HG02588 (cell line): ENCODE data around the gene OSBPL8.

Experiments
- ATAC-seq: cut with Tn5 transposase; IDR thresholded peaks from one replicate; pipeline ENCODE4 v1.9.1; 2021; ENCODE audit warnings: mild to moderate bottlenecking, moderate library complexity; ENCODE audit not compliant: unreplicated experiment

OSBPL8 gene

DNA sequence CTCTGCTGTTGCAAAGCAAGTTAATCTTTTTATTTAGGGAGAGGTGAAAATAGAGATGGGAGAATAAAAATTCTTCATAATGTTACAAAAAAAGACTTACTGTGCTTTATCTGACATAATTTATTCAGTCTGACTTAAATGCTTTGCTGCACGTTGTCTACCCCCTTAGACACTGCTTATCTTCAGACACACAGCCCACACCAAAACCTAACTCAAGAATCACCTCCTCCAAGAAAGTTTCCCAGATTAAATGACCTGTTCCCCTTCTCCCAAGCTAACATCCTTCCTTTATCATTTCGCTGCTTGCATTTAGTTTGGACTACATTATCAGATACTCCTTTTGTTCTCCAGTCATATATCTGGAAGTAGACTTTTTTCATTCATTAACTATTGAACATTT, 3.8 kb downstream of the OSBPL8 start:
- no peak for ATAC-seq

DNA sequence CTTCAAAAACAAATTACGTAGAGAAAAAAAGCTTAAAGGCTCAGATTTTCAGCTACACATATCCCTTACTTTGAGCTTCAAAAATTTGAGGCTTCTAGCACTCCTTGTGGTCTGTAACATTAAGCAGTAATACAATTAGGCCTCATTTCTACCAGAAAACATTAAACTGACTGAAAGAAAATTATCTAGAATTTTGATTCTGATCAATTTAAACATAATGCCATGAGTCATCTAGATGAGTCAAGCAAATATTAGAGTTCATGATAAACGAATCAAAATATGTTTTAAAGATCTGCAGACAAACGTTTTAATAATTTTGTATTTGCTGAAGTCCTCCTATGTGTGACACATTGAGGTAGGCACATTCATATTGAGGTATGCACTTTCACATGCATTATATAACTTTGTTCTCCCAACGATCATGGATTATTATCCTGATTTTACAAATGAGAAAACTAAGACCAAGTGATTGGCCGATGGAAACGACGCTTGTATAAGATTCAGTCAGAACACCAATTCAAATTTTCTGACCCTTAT, 4.3 kb downstream of the OSBPL8 start:
- ATAC-seq = no peak

DNA sequence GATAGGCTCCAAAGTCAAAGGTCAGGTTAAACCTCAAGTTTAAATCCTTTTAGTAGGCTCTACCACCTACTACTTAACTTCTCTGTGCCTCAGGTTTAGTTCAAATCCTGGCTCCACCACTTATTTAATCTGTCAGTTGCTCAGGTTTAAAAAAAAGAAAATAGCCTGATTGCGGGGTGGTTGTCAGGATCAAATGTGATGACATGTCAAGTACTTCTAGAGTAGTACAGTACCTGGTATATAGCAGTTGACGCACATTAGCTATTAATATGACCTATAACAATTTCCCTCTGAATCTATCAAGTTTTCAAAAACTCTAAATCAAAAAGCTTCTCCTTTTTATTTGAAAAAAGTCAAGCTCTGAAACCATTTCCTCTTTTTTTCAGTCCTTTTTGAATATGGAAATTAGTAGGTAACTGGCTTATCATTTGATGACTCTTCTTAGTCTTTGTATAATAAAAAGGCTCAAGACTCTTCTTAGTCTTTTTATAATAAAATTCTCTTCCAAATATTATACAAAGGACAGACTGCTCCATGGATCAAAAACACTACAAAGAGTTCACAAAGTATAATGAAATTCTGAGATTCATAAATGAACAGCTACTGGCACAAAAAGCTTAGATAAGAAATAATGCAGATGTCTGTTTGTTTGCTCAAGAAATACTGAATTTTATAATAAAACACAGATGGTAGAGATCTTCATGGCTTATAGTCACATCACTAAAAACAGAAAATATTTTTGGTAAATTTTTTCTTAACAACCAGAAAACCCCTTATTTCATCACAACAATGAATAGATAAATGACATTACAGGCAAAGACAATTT, 5.0 kb downstream of the OSBPL8 start:
- no peak for ATAC-seq

DNA sequence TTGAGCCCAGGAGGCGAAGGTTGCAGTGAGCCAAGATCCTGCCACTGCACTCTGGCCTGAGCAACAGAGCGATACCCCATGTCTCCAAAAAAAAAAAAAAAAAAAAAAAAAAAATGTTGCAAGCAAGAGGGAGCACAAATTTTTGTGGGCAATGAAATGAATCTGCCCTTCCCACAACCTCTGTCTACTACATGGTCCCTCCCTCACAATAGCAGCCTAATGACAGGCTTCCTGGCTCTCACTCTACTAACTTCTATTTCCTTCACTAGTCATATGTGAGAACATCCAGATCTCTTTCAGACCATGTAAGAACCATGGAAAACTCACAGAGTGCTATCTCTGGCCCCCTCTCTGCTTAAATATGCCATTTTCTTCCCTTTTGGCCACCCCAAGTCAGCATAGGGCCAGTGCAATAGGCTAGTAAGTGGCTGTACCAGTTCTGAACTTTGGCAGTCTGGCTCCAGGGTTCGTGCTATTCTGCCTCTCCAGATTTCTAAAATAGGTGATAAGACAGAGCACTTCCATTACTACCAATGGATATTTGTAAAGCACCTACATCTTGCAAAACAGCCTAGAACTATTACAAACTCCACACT, 7.1 kb downstream of the OSBPL8 start:
- ATAC-seq = no peak

DNA sequence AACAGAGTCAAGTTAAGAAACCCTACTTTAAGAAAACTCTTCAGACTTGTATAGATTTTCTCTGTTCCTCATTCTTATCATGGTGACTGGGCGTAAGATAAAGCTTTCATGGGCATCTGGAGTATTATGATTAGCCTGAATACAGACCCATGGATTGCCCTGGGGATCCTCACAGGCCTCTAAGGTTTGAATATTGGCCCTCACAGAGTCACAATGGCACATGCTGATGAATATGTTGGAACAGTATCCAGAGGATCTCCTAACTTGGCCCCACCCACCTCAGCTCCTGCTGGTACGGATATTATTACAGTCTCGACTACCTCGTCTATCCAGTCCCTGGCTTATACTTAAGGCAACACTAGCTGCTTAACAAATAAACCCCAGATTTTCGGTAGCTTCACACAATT, 8.1 kb downstream of the OSBPL8 start:
- no peak for ATAC-seq

DNA sequence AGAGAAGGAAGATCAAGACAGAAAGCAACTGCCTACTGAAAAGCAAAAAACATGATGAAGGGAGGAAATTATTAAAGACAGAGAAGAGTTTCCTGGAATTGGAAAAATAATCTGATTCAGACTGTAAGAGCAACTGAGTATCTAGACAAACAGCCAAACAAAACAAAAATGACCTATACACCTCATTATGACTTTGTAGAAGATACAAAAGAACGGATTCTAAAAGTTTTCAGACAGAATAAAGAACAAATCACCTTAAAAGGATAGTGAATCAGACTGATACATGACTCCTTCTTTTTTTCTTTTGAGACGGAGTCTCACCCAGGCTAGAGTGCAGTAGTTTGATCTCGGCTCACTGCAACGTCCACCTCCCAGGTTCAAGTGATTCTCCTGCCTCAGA, 10.4 kb downstream of the OSBPL8 start:
- no peak for ATAC-seq

DNA sequence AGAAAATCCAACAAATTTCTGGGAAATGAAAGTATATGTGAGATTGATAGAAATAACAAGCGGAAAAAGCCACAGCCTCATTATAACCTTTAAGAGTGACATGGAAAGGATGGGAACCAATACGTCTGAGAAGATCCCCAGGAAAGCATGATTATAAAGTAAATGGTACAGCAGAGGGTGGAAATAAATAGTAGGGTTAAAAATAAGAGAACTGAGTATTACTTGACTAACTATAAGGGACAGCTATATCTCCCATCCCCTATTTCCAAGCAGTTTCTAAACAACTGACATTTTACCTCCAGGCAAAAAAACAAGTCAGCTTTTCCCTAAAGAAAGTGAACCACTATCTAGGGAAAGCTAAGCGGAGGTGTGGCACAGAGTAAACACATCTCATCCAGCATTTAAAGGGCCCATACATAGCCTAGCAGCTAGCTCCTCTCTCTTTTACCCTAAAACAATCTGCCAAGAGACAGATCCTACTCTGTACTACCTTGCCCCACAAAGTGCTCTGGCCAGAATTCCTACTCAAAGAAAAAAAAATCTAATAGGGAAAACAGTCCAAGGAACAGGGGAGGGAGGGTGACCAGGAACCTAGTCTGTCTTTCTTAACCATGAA, 11.2 kb downstream of the OSBPL8 start:
- ATAC-seq = no peak

DNA sequence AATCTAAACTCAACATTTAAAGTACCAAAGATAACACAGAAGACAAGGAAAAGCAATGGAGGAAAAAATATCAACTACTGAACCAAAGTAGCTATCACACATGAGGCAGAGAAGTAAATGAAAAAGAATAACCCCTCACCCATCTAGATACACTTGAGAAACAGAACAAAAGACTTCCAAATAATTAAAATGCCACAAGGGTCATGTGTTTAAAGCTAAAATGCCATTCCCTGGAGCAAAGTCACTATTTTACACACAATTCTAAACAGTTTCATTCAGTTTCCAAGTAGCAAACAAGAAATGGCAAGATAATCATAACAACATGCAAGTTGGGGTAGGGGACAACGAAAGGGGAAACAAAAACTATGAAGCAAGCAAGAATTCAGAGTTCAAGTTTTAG, 12.0 kb downstream of the OSBPL8 start:
- ATAC-seq = no peak

DNA sequence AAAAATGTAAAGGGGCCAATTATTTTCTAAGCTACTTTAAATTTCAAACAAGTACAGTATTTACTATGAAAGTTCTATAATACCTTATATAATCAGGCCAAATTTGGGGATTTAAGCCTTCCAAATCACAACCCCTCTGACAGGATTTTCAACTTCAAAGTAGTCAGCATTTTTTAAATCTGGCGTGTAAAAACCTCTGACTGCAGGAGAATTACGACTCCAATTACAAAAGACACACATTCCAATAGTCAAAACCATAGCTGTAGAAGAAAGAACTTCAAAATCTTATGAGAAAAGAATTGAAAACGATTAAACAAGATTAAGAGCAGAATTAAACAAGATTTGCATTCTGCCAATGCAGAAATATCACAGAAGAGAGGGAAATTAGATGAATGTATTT, 12.7 kb downstream of the OSBPL8 start:
- ATAC-seq = no peak

DNA sequence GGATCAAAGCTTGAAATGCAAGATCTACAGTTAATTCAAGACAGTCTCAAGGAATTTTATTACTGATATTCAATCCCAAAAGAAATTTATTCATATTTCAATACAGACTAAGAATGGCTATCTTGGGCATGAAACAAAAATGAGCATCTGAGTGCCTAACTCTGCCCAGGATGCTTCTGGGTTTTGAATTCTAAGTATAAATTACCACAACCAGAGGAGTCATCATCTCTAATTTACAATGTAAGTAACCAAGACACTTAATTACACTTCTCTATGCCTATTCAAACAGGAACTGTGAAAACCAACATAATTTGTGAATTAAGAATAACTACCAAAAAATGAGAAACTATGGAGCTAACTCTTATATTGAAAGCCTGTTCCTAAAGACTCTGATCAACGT, 14.1 kb downstream of the OSBPL8 start:
- ATAC-seq = no peak

DNA sequence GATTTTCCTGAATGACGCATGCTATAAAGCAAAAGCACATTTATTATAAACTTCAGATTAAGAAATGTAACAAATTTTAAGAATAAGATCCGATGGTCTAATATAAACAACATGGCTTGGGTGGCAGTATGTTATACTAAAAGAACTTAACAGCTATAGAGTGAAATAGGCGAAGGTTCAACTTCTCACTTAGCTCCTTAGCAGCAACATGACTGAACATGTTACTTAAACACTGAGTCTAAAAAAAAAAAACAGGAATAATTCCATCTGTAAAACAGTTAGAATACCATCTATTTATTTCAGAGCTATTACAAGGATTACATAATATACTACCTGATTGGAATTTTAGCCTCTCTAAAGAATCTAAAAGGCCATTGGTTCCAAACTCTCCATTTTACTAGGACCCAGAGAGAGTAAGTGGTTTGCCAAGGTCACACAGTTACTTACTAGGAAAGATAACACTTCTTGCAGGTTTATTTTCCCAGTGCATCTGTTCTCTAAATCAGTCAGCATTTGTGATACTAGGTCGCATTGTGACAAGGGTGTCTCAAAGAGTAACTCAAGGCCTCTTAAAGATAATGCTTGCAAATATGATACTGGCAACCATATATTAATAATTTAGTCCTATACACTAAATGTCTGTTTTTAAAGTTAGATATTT, 14.8 kb downstream of the OSBPL8 start:
- ATAC-seq = no peak

DNA sequence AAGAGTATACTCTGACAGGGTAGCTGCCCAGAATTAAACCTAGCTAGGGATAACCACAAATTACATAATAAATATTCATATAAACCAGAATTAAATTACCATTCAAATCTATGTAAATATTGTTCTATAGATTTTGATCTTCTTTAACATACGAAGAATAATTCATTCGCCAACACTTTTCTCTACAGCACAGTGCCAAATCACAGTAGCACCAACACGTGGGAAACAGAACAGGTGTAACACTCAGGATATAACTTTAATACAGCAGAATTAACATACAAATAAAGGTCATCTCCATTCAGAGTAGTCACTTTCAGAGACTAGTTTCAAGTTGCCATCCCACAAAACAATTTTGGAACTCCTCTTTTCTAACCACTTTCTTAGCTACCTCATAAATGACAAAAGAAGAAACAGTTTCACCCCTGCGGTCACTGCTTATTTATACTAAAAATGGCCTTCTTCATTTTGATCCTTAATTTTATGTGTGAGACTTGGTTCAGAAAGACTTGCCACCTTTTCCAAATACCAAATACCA, 15.7 kb downstream of the OSBPL8 start:
- no peak for ATAC-seq

DNA sequence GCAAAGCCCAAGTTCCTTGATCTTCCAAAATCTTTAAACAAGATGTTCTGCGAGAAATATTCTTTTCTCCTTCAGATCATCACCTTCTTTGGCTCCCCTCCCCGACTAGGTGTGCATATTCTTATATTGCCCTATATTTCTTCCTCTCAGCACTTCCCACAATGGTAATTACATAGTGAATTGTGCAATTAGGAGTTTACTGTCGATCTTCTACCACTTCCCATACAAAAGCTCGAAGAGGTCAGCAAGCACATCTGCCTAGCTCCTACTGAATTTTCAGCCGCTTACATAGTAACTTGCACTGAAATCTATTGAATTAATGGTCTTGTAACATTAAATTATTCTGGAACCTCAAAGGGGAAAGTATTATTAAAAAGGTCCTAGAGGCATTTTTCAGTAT, 16.7 kb downstream of the OSBPL8 start:
- no peak for ATAC-seq

DNA sequence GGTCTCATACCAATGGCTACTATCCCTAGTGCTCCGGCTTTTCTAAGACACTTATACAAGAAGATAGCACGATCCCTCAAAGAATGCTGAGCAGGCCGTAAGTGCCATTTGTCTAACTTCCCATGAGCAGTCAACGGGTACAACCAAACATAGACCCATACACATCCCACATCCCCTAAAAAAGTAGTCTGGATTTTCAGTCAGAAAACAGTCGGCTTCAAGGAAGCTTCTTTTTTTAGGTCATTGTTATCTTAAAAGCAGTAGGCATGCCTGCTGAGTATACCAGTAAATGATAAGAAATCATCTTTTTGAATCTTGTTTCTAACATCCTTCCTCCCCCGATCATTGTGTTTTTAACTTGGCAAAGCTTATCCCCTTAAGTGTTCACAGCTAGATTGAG, 19.8 kb downstream of the OSBPL8 start:
- ATAC-seq = no peak

DNA sequence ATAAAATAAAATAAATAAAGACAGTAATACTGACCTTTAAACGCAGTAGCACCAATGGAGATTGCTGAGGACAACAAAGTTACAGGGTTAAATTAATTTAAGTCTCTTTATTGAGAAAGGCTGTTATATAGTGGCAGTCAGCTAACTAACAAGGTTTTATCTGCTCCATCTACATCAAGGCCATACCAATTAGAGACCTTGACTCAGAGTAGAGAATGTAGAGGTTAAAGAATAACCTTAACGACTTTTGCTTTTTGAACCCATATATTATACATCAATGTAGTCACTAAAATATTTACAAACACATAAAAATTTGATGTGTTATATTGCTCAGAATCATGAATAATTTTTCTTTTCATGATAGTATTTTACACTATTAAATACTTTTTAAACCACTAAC, 21.6 kb downstream of the OSBPL8 start:
- no peak for ATAC-seq

DNA sequence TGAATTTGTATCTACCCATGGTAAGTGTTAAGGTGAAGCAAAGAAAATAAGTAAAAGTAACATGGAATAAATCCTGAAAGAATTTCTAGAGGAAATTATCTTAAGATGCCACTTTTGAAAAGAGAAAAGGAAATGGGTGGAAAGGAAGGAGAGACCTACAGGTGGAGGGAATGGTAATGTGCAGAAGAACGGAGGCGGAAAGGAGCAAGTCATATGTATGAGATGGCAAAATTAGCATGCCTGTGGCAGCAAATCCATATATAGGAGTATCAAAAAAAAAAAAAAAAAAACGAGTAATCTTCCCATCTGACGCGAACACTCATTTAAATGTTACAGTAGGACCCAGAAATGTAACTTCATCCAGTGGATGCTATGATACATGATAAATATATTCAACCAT, 23.0 kb downstream of the OSBPL8 start:
- ATAC-seq = no peak

DNA sequence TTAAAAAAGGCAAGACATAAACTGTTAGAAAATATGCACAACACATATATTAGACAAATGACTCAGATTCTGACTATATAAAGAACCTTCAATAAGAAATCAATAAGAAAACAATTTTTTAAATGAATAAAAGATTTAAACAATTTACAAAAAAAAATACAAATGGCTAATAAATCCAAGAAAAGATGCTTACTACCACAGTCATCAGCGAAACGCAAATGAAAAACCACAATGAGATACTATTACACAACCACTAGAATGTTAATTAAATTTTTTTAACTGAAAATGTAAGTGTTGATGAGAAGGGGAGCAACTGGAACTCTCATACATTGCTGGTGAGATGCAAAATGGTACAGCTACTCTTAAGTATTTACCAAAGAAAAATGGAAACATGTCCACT, 24.4 kb downstream of the OSBPL8 start:
- ATAC-seq = no peak

DNA sequence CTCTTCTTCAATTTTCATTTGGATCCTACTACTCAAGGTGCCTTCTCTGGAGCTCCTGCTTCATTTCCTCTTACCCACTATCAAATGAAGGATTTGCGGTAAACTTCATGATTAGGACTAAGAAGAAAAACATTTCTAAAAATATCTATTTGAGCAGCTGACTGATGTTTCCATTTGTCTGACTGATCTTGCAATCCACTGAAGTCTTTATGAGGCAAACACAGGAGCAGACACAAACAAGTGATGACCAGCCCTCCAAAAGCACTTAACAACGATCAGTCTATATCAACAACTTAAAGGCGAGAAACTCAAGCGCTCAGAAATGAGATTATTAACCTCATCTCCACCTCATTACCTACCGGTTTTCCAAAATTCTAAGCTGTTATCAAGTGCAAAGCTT, 26.2 kb downstream of the OSBPL8 start:
- no peak for ATAC-seq

DNA sequence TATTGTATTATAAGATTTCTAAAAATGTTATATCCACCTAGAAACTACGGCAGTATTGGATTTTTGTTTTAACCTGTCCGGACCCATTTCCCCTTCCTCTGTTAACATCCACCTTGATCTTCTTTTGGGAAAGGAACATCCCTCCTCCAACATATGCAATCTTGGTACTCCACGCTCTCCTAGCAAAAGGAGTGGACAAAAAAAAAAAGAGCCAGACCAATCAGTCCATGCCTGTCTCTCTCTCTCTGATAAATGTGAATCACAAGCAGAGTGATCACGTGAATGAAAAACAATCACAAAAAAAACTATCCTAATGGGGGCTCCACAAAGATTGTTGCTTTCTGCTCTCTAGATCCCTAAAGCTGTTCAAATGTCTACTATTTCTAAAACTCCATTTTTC, 27.1 kb downstream of the OSBPL8 start:
- no peak for ATAC-seq

DNA sequence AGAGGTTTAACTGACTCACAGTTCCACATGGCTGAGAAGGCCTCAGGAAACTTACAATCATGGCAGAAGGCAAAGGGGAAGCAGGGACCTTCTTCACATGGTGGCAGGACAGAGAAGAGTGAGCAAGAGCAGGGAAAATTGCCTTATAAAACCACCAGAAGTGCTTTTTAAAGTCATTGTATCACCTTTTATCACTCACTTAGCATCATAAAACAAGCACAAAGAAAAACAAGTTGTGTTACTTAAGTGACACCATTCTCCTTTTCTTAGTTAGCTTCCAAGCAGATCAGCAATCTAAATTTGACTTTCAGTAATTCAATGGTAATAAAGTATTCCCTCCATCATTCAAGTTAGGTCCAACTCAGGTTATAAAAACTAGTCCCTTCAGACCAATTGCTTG, 28.5 kb downstream of the OSBPL8 start:
- ATAC-seq = no peak

DNA sequence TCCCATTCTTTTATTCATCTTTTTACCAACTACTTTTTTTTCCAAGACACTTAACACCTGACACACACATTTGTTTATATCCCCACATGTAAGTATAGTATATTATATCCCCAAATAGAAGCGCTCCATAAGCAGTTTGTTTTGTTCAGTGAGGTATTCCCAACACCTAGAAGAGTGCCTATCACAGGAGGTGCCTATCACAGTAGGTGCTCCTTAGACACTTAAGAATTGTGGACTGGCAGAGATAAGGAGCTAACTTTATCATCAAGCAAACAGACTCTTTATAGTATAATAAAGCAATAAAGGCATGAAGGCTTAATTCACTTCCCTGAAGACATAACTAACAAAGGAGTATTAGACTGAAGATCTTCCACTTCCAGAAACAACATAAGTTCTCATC, 29.1 kb downstream of the OSBPL8 start:
- ATAC-seq = no peak
